Activated T-cell treated with anti-CD3 and anti-CD28 coated beads, Interleukin-2, amount 50 U/mL, for 72 hours (primary cell): ENCODE data around the gene NDUFB5. TPM values are rescaled to one million over a fixed set of nuclear protein-coding genes. Genes with fewer than 3 reads are reported as not detected.
A peak's percentile ranks its signal among the peaks of the same experiment; 100 is the strongest.

Experiments
- ATAC-seq, 2 donors: fragments of 150-1000 bp; cut with Tn5 transposase; replicated peaks in 1 of 2; 2 replicates each; pipeline ENCODE4 v1.10.0; 2021; ENCODE audit warnings: moderate library complexity in 2 of 2, mild to moderate bottlenecking in 1 of 2
- DNase-seq, 2 donors: peaks; one replicate each; pipeline ENCODE4 v3.0.0; 2021 to 2022; ENCODE audit warnings: mixed read lengths in 1 of 2
- H3K27ac Mint-ChIP-seq: one replicate; pipeline ENCODE4 v1.8.0; 2022; ENCODE audit warnings: mild to moderate bottlenecking, moderate library complexity, mixed read lengths
- H3K27me3 Mint-ChIP-seq: one replicate; pipeline ENCODE4 v1.8.0; 2022; ENCODE audit warnings: low read depth, mixed read lengths
- H3K36me3 Mint-ChIP-seq, 2 donors: one replicate each; pipeline ENCODE4 v1.8.0; 2022; ENCODE audit warnings: mixed read lengths in 2 of 2, mild to moderate bottlenecking in 1 of 2; ENCODE audit not compliant: insufficient read depth in 2 of 2
- H3K4me1 Mint-ChIP-seq: one replicate; pipeline ENCODE4 v1.8.0; 2022; ENCODE audit warnings: low read depth, mixed read lengths
- H3K4me3 Mint-ChIP-seq, 2 donors: one replicate each; pipeline ENCODE4 v1.8.0; 2022; ENCODE audit warnings: mild to moderate bottlenecking in 2 of 2, mixed read lengths in 2 of 2, moderate library complexity in 2 of 2
- H3K9me3 Mint-ChIP-seq, 2 donors: one replicate each; pipeline ENCODE4 v1.8.0; 2022; ENCODE audit warnings: mixed read lengths in 2 of 2
- total RNA-seq, 2 donors: library from RNA; stranded (reverse); gene quantifications; one replicate each; pipeline ENCODE4 v1.2.3, GENCODE V29; 2022

The NDUFB5 gene
- total RNA-seq = 100 to 1,000 TPM; 114 to 133 TPM

GRCh38 chr3:179604321-179605078, at the start of gene NDUFB5, which contains the start of gene MRPL47:
Gene NDUFB5 (plus strand): TSS chr3:179604794. CDS start chr3:179604816, 22 bp downstream.
Gene MRPL47 (minus strand): TSS chr3:179604638. CDS start chr3:179604624, 14 bp downstream.
- peaks cover 49% of the 10 kb centered on the region for H3K4me1 Mint-ChIP-seq
- no peaks in the 10 kb centered on the region for H3K27me3 Mint-ChIP-seq
- ATAC-seq (peak; percentile 87 to 90), DNase-seq (peak; percentile 92)
- peak within 1 kb of the TSS; percentile 100 for H3K27ac Mint-ChIP-seq
- no peaks in the 10 kb centered on the region for H3K9me3 Mint-ChIP-seq
- peaks cover 7 to 20% of the 10 kb centered on the region in 2 donors for H3K36me3 Mint-ChIP-seq
- peak within 1 kb of the TSS; percentile 99 for H3K4me3 Mint-ChIP-seq

GRCh38 chr3:179558742-179559364, 45.7 kb upstream of the NDUFB5 start:
- Mint-ChIP-seq H3K36me3 (no peaks in the 10 kb centered on the region), H3K4me1 (peaks cover 15% of the 10 kb centered on the region), H3K27me3 (peaks cover 10% of the 10 kb centered on the region), H3K4me3 (no peak overlapping the region), H3K27ac (no peak overlapping the region), H3K9me3 (no peaks in the 10 kb centered on the region)
- DNase-seq (peak; percentile 50 to 55), ATAC-seq (no peak)

GRCh38 chr3:179560791-179561190, 43.8 kb upstream of the NDUFB5 start:
- no peak overlapping the region for H3K4me3 Mint-ChIP-seq
- ATAC-seq (no peak), DNase-seq (no peak)
- H3K9me3 Mint-ChIP-seq = no peaks in the 10 kb centered on the region
- H3K27me3 Mint-ChIP-seq = peaks cover 10% of the 10 kb centered on the region
- no peak overlapping the region for H3K27ac Mint-ChIP-seq
- peaks cover 35% of the 10 kb centered on the region for H3K4me1 Mint-ChIP-seq
- no peaks in the 10 kb centered on the region for H3K36me3 Mint-ChIP-seq

- Mint-ChIP-seq H3K27me3 (peaks cover 10% of the 10 kb centered on the region), H3K4me1 (peaks cover 44% of the 10 kb centered on the region), H3K27ac (peak within 1 kb of the TSS; percentile 95), H3K36me3 (no peaks in the 10 kb centered on the region), H3K4me3 (peak within 1 kb of the TSS; percentile 98 to 100), H3K9me3 (no peaks in the 10 kb centered on the region)
- peak; percentile 94 to 95 for ATAC-seq
- DNase-seq = peak; percentile 99
Measured at GRCh38 chr3:179562591-179563270, 41.9 kb upstream of the NDUFB5 start, which contains the start of gene ACTL6A. Gene ACTL6A (plus strand): TSS chr3:179562926. CDS start chr3:179563093, 167 bp downstream.

GRCh38 chr3:179563271-179563783, 41.3 kb upstream of the NDUFB5 start:
- peak; percentile 72 to 80 for DNase-seq
- peak; percentile 61 for ATAC-seq
- no peaks in the 10 kb centered on the region for H3K36me3 Mint-ChIP-seq
- H3K4me1 Mint-ChIP-seq = peaks cover 46% of the 10 kb centered on the region
- H3K27ac Mint-ChIP-seq = peak overlapping the region; percentile 95
- H3K4me3 Mint-ChIP-seq = peak overlapping the region; percentile 98 to 100
- H3K27me3 Mint-ChIP-seq = peaks cover 10% of the 10 kb centered on the region
- H3K9me3 Mint-ChIP-seq = no peaks in the 10 kb centered on the region

- Mint-ChIP-seq H3K36me3 (peaks cover 1 to 4% of the 10 kb centered on the region in 2 donors), H3K4me3 (peak overlapping the region in 1 of 2 donors; percentile 42), H3K4me1 (peaks cover 50% of the 10 kb centered on the region), H3K27ac (peak overlapping the region; percentile 89), H3K9me3 (no peaks in the 10 kb centered on the region), H3K27me3 (peaks cover 5% of the 10 kb centered on the region)
- no peak for ATAC-seq
- DNase-seq = no peak
Measured at GRCh38 chr3:179565496-179565895, 39.1 kb upstream of the NDUFB5 start.

- DNase-seq (no peak), ATAC-seq (no peak)
- peaks cover 4 to 31% of the 10 kb centered on the region in 2 donors for H3K36me3 Mint-ChIP-seq
- H3K27ac Mint-ChIP-seq = peak overlapping the region; percentile 2
- H3K4me1 Mint-ChIP-seq = no peaks in the 10 kb centered on the region
- no peak overlapping the region for H3K4me3 Mint-ChIP-seq
- no peaks in the 10 kb centered on the region for H3K27me3 Mint-ChIP-seq
- H3K9me3 Mint-ChIP-seq = no peaks in the 10 kb centered on the region
Measured at GRCh38 chr3:179580992-179581391, 23.6 kb upstream of the NDUFB5 start.

- no peak for DNase-seq
- Mint-ChIP-seq H3K9me3 (no peaks in the 10 kb centered on the region), H3K4me1 (peaks cover 8% of the 10 kb centered on the region), H3K27me3 (no peaks in the 10 kb centered on the region), H3K36me3 (peaks cover 6 to 37% of the 10 kb centered on the region in 2 donors), H3K27ac (peak overlapping the region; percentile 91), H3K4me3 (no peak overlapping the region)
- peak in 1 of 2 donors; percentile 77 for ATAC-seq
Measured at GRCh38 chr3:179589143-179589542, 15.5 kb upstream of the NDUFB5 start.

GRCh38 chr3:179590669-179591068, 13.9 kb upstream of the NDUFB5 start:
- Mint-ChIP-seq H3K4me1 (peaks cover 8% of the 10 kb centered on the region), H3K36me3 (peaks cover 6 to 36% of the 10 kb centered on the region in 2 donors), H3K27me3 (no peaks in the 10 kb centered on the region), H3K9me3 (no peaks in the 10 kb centered on the region), H3K4me3 (no peak overlapping the region), H3K27ac (peak overlapping the region; percentile 83)
- ATAC-seq (no peak), DNase-seq (no peak)

- Mint-ChIP-seq H3K9me3 (no peaks in the 10 kb centered on the region), H3K27me3 (no peaks in the 10 kb centered on the region), H3K4me1 (peaks cover 8% of the 10 kb centered on the region), H3K4me3 (no peak overlapping the region), H3K36me3 (peaks cover 6 to 34% of the 10 kb centered on the region in 2 donors), H3K27ac (peak overlapping the region; percentile 1)
- ATAC-seq (no peak), DNase-seq (no peak)
Measured at GRCh38 chr3:179591313-179591712, 13.3 kb upstream of the NDUFB5 start.

GRCh38 chr3:179599531-179599930, 5.1 kb upstream of the NDUFB5 start:
- Mint-ChIP-seq H3K36me3 (peaks cover 4 to 17% of the 10 kb centered on the region in 2 donors), H3K27me3 (no peaks in the 10 kb centered on the region), H3K4me3 (no peak overlapping the region), H3K9me3 (no peaks in the 10 kb centered on the region), H3K27ac (no peak overlapping the region), H3K4me1 (peaks cover 11% of the 10 kb centered on the region)
- DNase-seq = no peak
- no peak for ATAC-seq

GRCh38 chr3:179603321-179603720, 1.3 kb upstream of the NDUFB5 start:
- Mint-ChIP-seq H3K27me3 (no peaks in the 10 kb centered on the region), H3K27ac (peak overlapping the region; percentile 100)

More at GRCh38 chr3:179603321-179603720, 1.3 kb upstream of the NDUFB5 start:
- H3K4me1 Mint-ChIP-seq = peaks cover 38% of the 10 kb centered on the region
- no peaks in the 10 kb centered on the region for H3K9me3 Mint-ChIP-seq
- no peak for DNase-seq
- no peak for ATAC-seq
- H3K36me3 Mint-ChIP-seq = peaks cover 9 to 19% of the 10 kb centered on the region in 2 donors
- peak overlapping the region; percentile 99 for H3K4me3 Mint-ChIP-seq
